GM19351 (cell line): ENCODE results near the gene GATD1.

Experiments used
- ATAC-seq: cut with Tn5 transposase; IDR thresholded peaks from one replicate; pipeline ENCODE4 v1.9.1; 2021; ENCODE audit warnings: mild to moderate bottlenecking, moderate library complexity; ENCODE audit not compliant: unreplicated experiment

GATD1 gene

GRCh38 chr11:813072-813455, 35.8 kb upstream of the GATD1 start:
- ATAC-seq, result no peak

GRCh38 chr11:812390-812789, 35.1 kb upstream of the GATD1 start:
- no peak for ATAC-seq

GRCh38 chr11:811446-812245, 34.4 kb upstream of the GATD1 start:
- no peak for ATAC-seq

GRCh38 chr11:810040-810567, 32.8 kb upstream of the GATD1 start:
- peak; percentile 4 for ATAC-seq

GRCh38 chr11:809287-810039, 32.2 kb upstream of the GATD1 start, which contains the start of gene RPLP2:
Gene RPLP2 (plus strand): TSS chr11:809967. CDS start chr11:810235, 268 bp downstream.
- peak; percentile 72 for ATAC-seq

GRCh38 chr11:808427-809286, 31.4 kb upstream of the GATD1 start:
- no peak for ATAC-seq

GRCh38 chr11:804599-804964, 27.3 kb upstream of the GATD1 start:
- no peak for ATAC-seq

GRCh38 chr11:803770-804598, 26.7 kb upstream of the GATD1 start:
- ATAC-seq, result no peak

GRCh38 chr11:803467-803742, 26.1 kb upstream of the GATD1 start:
- ATAC-seq, result no peak

- no peak for ATAC-seq
These were observed 25.6 kb upstream of the GATD1 start for GRCh38 chr11:802693-803466.

- no peak for ATAC-seq
These were observed 24.8 kb upstream of the GATD1 start for GRCh38 chr11:802018-802617.

GRCh38 chr11:801097-801780, 24.0 kb upstream of the GATD1 start:
- ATAC-seq, result no peak

- ATAC-seq, result no peak
These were observed 23.2 kb upstream of the GATD1 start for GRCh38 chr11:800473-800872.

GRCh38 chr11:799641-800316, 22.5 kb upstream of the GATD1 start:
- ATAC-seq, result no peak

- ATAC-seq, result peak; percentile 55
These were observed 20.9 kb upstream of the GATD1 start, which contains the start of gene SLC25A22 for GRCh38 chr11:798093-798713. Gene SLC25A22 (minus strand): TSS chr11:798281. CDS start chr11:795006, 3,275 bp downstream.

GRCh38 chr11:797296-798092, 20.2 kb upstream of the GATD1 start:
- ATAC-seq, result peak; percentile 50
